Endothelial cell of hepatic sinusoid (primary cell): ENCODE results near the gene KAT6B.

Experiments used
- in situ Hi-C: cut with HindIII; loops from 2 replicates; pipeline ENCODE4 v1.10.0; 2017; ENCODE audit warnings: low sequenced_read_pairs

KAT6B gene

GRCh38 chr10:74916283-74916682 lies 89.9 kb downstream of the KAT6B start:
- in situ Hi-C loops: no loop called here

GRCh38 chr10:74917481-74918077 lies 91.2 kb downstream of the KAT6B start:
- in situ Hi-C loops: no loop called here

- in situ Hi-C loops: loop anchor here (5.0 kb wide), 1 partner anchor 48 kb away; no protein-coding TSS in a partner anchor
Observed at GRCh38 chr10:74919671-74920070, 93.3 kb downstream of the KAT6B start.

- in situ Hi-C loops: loop anchor here (5.0 kb wide), 1 partner anchor 46 kb away; no protein-coding TSS in a partner anchor
Observed at GRCh38 chr10:74921070-74921469, 94.7 kb downstream of the KAT6B start.

GRCh38 chr10:74921744-74922143 lies 95.3 kb downstream of the KAT6B start:
- in situ Hi-C loops: loop anchor here (5.0 kb wide), 1 partner anchor 46 kb away; no protein-coding TSS in a partner anchor

GRCh38 chr10:74922921-74923320 lies 96.5 kb downstream of the KAT6B start:
- in situ Hi-C loops: loop anchor here (5.0 kb wide), 1 partner anchor 44 kb away; no protein-coding TSS in a partner anchor

GRCh38 chr10:74923556-74923955 lies 97.2 kb downstream of the KAT6B start:
- in situ Hi-C loops: loop anchor here (5.0 kb wide), 1 partner anchor 44 kb away; no protein-coding TSS in a partner anchor

GRCh38 chr10:74924251-74924963 lies 98.0 kb downstream of the KAT6B start:
- in situ Hi-C loops: loop anchor here (5.0 kb wide), 1 partner anchor 43 kb away; no protein-coding TSS in a partner anchor

GRCh38 chr10:74925291-74925690 lies 98.9 kb downstream of the KAT6B start:
- in situ Hi-C loops: no loop called here

- in situ Hi-C loops: no loop called here
Observed at GRCh38 chr10:74925708-74926107, 99.3 kb downstream of the KAT6B start.

- in situ Hi-C loops: no loop called here
Observed at GRCh38 chr10:74926791-74927585, 100.6 kb downstream of the KAT6B start.

- in situ Hi-C loops: no loop called here
Observed at GRCh38 chr10:74927701-74928100, 101.3 kb downstream of the KAT6B start.

- in situ Hi-C loops: no loop called here
Observed at GRCh38 chr10:74928742-74929191, 102.4 kb downstream of the KAT6B start.

GRCh38 chr10:74929197-74929596 lies 102.8 kb downstream of the KAT6B start:
- in situ Hi-C loops: no loop called here

GRCh38 chr10:74930965-74931364 lies 104.6 kb downstream of the KAT6B start:
- in situ Hi-C loops: no loop called here

- in situ Hi-C loops: no loop called here
Observed at GRCh38 chr10:74932648-74933047, 106.2 kb downstream of the KAT6B start.

- in situ Hi-C loops: no loop called here
Observed at GRCh38 chr10:74934100-74934812, 107.9 kb downstream of the KAT6B start.

GRCh38 chr10:74936577-74937265 lies 110.3 kb downstream of the KAT6B start:
- in situ Hi-C loops: no loop called here

- in situ Hi-C loops: no loop called here
Observed at GRCh38 chr10:74937266-74937856, 111.0 kb downstream of the KAT6B start.

GRCh38 chr10:74944205-74944604 lies 117.8 kb downstream of the KAT6B start:
- in situ Hi-C loops: no loop called here
